ENCODE data around the gene NOL12.
"Not testable (repeated sequence)": the region's sequence is repeated elsewhere in the genome, so short reads cannot be mapped to it uniquely, and the experiment has no call there.

Gene NOL12

GRCh38 chr22:37717235-37717634, 31.1 kb downstream of the NOL12 start:
- not testable (repeated sequence) for DNase-seq

GRCh38 chr22:37717746-37718305, 31.7 kb downstream of the NOL12 start:
- DNase-seq, result not testable (repeated sequence)

- DNase-seq, result no peak
Observed at GRCh38 chr22:37725551-37726240, 39.6 kb downstream of the NOL12 start.

GRCh38 chr22:37726241-37726887, 40.2 kb downstream of the NOL12 start:
- no peak for DNase-seq

- no peak for DNase-seq
Observed at GRCh38 chr22:37728620-37729019, 42.5 kb downstream of the NOL12 start.

- DNase-seq, result no peak
Observed at GRCh38 chr22:37731804-37732471, 45.8 kb downstream of the NOL12 start.

- DNase-seq, result no peak
Observed at GRCh38 chr22:37732699-37733607, 46.8 kb downstream of the NOL12 start.

GRCh38 chr22:37733625-37734401, 47.7 kb downstream of the NOL12 start:
- no peak for DNase-seq

GRCh38 chr22:37734402-37734700, 48.2 kb downstream of the NOL12 start:
- DNase-seq, result no peak

- no peak for DNase-seq
Observed at GRCh38 chr22:37734964-37735451, 48.9 kb downstream of the NOL12 start.

- no peak for DNase-seq
Observed at GRCh38 chr22:37739035-37739434, 52.9 kb downstream of the NOL12 start.

GRCh38 chr22:37739611-37740049, 53.5 kb downstream of the NOL12 start:
- DNase-seq, result no peak

- DNase-seq, result no peak
Observed at GRCh38 chr22:37740455-37741311, 54.5 kb downstream of the NOL12 start.

GRCh38 chr22:37741312-37741795, 55.2 kb downstream of the NOL12 start:
- DNase-seq, result no peak

GRCh38 chr22:37742376-37743171, 56.4 kb downstream of the NOL12 start:
- no peak for DNase-seq
